Stromal cell of bone marrow (primary cell): ENCODE results near the gene COX5B.
"Not testable (repeated sequence)": the region's sequence is repeated elsewhere in the genome, so short reads cannot be mapped to it uniquely, and the experiment has no call there.

Source experiments
- DNase-seq: peaks from one replicate; pipeline ENCODE4 v3.0.0-alpha.2; 2012; ENCODE audit warnings: low read depth

COX5B gene

DNA sequence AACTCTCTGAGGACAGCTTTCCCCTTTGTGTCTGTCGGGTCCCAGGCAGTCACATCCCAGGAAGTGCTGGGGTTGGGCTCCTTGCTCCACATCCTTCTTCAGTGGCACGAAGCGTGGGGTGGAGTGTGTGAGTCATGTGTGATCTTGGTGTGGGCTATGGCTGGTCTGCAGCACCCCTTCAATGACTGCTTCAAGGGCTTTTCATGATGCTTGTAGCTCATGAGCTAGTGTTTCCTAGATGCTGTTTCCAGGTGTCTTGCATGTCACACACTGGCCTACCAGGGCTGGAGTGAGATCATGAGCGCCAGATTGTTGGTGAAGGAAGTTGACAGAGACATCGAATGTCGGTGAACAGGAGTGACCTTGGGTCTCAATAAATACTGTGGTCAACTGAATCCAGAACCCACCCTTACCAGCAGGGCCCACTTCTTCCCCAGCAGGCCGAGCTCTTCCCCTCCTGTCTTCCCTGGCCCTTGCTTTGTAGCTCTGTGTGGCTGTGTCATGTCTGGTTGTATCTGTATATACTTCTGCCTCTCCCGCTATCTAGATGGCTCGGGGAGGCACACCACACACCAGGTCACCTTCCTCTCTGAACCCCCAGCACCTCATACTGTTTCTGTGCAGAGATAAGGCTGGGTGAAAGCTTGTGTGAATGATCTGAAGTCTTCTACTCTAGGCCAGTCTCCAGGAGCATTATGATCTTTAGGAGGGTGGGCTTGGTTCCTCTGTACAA is 27.5 kb downstream of the COX5B start:
- DNase-seq, result no peak

DNA sequence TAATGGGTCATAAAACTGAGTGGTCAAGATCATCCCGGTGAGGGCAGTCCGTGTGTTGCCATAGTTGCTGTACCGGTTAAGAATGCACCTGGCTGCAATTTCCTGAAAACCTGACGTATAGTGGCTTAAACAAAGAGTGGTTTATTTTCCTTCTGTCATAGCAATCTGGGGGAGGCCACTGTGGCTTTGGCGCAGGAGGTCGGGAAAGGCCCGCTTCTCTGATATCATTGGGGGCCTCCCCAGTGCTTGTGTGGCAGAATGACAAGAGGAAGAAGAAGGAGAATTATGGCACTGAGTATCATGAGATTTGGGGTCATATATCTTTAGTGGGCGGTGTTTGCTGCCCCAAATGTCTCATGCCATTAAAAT is 28.0 kb downstream of the COX5B start:
- DNase-seq, result no peak

DNA sequence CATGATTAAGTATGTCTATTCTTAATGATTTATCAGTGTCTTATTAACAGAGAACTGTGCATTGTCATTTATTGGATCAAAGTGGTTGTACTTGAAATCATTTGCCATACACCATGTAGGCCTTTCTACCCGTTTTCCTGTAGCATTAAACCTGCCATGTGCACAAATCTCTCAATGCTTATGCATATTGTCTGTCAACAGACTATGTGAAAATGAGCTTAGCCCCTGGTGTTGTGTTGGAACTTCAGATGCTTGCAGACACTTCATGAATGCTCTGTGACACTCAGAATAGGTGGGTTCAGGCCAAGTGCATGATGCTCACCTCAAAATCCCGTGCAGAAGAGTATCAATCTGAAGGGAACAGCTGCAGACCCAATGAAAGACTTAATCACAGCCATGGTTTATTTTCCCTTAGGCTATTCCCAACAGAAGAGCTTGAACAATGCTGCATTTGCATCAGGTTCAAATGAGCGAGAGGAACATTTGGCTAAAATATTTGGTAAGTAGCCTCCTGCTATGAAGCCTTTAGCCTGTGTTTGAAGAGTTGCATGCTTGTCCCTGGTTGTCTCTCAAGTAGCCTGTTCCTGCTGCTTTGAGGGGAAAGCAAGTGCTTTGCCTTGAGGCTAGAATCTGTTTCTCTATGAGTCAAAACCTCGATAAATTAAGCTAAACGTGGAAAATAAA is 29.7 kb downstream of the COX5B start:
- no peak for DNase-seq

DNA sequence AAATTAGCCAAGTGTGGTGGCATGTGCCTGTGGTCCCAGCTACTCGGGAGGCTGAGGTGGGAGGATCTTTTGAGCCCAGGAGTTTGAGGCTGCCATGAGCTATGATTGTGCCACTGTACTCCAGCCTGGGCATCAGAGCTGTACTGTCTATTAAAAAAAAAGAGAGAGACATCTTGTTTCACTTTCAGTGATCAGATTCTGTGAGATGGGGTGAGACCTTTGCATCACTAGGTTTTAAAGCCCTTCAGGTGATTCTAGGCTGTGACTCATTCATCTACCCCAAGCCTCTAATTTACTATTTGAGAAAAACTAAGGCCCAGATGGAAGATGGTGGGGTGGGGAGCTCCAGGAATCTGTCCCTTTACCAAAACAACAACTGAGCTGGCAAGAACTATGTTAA is 30.8 kb downstream of the COX5B start:
- DNase-seq, result no peak

DNA sequence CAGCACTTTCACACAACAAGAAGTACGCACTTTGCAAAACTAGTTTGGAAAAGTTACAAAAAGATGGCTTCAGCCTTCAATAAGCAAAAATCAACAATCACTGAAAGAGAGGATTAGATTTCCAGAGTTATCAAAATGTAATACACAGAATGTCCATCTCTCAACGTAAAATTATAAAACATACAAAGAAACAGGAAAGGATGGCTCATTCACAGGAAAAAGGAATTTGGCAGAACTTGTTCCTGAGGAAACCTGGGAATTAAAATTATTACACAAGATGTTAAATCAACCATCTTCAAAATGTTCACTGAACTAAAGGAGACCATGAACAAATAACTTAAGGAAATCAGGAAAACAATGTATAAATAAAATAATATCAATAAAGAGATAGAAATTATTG is 31.6 kb downstream of the COX5B start:
- no peak for DNase-seq

DNA sequence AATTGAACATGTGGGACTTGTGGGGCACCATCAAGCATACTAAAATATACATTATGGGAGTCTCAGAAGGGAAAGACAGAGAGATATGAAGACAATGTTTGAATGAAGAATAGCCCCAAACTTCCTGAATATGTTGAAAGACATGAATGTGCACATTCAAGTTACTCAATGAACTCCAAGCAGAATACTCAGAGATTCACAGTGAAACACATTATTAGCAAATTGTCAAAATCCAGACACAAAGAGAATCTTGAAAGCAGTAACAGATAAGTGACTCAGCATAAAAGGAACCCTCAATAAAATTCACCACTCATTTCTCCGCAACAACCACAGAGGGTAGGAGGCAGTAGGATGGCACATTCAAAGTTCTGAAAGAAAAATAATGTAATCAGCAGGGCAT is 32.4 kb downstream of the COX5B start:
- no peak for DNase-seq

DNA sequence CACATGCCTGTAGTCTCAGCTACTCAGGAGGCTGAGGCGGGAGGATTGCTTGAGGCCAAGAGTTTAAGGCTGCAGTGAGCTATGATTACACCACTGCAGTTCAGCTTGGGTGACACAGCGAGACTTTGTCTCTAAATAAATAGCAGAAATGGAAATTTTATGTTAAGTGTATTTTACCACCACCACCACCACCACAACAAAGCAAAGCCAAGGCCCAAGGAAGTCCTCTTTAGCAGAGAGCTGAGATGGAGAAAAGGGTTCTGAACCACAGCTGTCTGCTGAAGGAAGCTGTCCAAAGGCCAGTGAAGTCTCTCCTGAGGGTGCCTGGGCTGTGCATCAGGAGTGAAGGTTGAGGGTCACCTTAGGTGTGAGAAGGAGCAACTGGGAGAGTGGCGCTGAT is 41.4 kb downstream of the COX5B start:
- DNase-seq, result not testable (repeated sequence)

DNA sequence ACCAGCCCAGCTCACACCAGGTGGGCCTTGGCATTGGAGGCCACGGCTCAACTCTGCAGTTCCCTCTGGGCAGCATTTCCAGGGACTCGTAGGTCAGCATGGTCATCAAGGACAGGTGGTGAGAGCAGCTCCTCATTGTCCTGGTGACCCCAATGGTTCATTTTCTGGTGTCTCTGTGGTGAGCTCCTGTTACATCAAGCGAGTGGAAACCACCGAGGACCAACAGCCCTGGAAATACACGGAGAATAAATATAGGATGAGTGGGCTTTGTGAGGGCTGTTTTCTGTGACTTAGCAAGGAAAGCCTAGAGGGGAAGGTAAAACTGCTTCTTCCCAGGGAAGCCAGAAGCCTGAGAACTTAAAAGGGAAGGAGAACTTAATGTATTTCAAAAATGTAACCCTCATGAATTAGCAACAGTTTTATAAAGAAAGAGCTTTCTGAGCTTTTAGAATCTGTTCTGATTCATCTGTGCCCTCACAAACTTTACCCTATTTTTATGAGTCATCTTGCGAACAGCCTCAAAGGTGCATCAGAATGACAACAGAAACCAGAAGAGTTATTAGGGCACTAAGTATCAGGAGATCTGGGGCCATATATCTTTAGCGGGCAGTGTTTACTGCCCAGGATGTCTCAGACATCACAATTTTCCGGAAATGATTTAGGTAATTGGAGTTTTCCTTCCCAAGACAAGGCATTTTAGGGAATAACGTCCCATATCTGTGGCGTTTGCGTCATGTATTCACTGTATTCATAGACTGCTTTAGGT is 42.4 kb downstream of the COX5B start:
- DNase-seq, result no peak

DNA sequence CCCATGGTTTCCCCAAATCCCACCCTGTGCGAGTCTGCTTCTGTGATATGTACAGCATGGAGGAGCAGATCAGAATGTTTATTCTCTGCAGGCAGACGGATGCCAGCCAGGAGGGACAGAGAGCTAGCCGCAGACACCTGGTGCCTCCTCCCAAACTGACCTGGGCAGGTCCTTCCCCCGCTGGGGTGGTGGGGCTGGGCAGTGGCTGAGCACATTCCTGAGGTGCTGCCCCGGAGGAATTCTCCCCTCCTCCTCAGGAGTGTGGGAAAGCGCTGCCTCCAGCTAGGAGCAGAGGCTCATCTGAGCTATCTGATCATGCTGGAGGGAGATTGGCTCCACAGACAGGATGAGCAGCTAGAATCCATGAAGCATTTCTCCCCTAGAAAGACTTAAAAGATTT is 45.3 kb downstream of the COX5B start:
- DNase-seq, result no peak

DNA sequence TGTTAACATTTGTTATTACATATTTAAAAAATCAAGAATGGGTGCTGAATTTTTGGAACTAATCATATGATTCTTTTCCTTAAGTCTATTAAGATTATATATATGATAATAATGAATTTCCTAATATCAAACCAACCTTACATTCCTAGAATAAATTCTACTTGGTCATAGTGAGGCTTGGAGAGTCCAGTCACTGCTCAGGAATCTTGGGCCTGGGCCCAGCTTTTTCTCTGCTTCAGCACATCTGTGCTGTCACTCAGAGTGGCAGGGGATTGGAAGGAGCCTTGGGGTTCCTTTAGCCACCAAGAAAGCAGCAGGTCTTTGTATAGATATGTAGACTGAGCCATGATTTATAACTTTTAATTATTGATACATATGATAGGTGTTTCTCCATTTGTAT is 47.6 kb downstream of the COX5B start:
- no peak for DNase-seq

DNA sequence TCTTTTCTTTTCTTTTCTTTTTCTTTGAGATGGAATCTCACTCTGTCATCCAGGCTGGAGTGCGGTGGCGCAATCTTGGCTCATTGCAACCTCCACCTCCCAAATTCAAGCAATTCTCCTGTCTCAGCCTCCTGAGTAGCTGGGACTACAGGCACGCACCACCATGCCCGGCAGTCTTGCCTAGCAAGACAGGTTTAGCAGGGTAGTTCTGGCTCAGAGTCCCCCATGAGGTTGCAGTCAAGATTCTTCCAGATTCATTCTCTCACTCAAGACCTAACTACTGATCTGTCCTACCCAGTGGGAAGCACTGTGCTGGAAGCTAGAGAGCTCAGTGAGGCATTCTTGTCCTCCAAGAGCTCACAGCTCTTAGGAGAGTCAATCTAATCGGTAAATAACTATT is 49.9 kb downstream of the COX5B start:
- no peak for DNase-seq

DNA sequence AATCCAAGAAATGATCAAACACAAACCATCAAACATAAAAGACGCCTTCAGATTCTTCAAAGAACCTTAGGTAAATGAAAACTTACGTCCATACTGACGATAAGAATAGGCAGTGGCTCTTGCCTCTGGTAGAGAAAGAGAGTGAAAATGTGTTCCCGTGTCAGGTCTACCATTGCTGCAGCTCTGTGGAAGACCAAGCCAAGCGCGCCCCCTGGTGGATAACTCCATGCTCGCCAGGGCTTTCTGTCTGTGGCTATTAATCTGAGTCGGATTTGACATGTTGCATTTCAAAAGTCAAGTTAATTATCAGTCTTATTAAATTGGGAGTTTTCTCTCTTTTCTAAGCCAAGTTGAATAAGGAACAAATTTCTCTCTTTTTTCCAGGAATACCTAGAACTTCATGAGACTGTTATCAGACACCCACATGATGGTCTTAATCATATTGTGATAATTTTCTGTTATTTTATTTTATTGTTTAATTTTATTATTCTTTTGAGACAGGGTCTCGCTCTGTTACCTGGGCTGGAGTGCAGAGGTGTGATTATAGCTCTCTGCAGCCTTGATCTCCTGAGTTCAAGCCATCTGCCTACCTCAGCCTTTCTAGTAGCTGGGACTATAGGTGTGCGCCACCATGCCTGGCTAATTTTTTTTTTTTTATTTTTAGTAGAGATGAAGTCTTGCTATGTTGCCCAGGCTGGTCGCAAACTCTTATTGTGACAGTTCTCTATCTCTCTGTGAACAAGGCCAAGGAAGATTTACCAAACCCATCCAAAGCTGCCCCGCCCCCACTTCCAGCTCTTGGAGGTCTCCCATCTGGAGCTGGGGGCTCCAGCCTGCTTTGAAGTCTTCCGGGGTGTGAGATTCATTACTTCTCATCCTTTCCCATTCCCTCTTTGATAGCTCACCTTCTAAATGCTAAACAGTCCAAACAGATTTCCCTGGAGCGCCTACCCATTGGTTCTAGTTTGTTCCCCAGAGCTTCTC is 51.7 kb downstream of the COX5B start:
- peak; percentile 58 for DNase-seq
